OCI-LY7 (cell line): Measurements from ENCODE around the gene LSS.

Source experiments
- EZH2phosphoT487 ChIP-seq: fragments of 200-600 bp; sonication (generic); IDR thresholded peaks from 2 replicates; pipeline ENCODE4 v1.6.1; 2018; ENCODE audit warnings: low read depth, borderline replicate concordance, mild to moderate bottlenecking, mixed run types, antibody characterized with exemption, low read length, moderate library complexity, mixed read lengths
- TF ChIP-seq, protein P1 (sequence below): fragments of 200-600 bp; sonication (generic); conservative IDR thresholded peaks from 2 replicates; pipeline ENCODE4 v1.5.1; 2014; ENCODE audit warnings: mild to moderate bottlenecking, antibody characterized with exemption, low read length, moderate library complexity, mixed read lengths

DNA sequence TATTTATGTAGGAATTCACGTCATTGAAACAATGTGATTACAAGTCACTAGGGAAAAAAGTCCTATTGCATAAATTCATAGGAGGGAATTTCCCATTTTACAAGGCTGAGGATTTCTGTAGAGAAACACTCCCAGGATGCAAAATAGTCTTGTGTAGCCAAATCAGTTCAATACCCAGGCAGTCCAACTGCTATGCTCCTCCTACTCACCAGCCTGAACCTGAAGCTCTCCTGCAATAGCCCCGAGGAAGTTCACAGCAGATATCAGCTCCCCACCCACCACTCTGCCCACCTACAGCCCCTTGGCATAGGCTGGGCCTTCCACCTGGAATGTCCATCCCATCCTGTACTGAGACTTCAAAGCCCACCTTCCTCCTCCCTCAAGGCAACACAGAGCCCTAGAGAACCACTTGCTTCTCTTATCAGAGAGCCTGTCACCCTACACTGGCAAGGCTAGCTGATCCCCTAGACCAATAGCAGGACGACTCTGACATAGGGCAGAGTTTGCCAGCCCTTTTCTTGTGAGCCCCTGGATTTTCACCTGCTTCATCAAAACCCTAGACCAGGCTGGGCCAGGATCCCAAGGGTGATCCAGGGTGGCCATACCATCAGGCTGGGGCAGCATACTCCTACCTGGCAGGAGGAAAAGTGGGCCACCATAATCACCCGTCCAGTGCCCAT is 1.5 kb downstream of the LSS start:
- TF ChIP-seq, protein P1, sequence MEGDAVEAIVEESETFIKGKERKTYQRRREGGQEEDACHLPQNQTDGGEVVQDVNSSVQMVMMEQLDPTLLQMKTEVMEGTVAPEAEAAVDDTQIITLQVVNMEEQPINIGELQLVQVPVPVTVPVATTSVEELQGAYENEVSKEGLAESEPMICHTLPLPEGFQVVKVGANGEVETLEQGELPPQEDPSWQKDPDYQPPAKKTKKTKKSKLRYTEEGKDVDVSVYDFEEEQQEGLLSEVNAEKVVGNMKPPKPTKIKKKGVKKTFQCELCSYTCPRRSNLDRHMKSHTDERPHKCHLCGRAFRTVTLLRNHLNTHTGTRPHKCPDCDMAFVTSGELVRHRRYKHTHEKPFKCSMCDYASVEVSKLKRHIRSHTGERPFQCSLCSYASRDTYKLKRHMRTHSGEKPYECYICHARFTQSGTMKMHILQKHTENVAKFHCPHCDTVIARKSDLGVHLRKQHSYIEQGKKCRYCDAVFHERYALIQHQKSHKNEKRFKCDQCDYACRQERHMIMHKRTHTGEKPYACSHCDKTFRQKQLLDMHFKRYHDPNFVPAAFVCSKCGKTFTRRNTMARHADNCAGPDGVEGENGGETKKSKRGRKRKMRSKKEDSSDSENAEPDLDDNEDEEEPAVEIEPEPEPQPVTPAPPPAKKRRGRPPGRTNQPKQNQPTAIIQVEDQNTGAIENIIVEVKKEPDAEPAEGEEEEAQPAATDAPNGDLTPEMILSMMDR, result no peak
- no peak for TF ChIP-seq EZH2phosphoT487
